ENCODE results near the gene CLECL1. TPM values are rescaled to one million over a fixed set of nuclear protein-coding genes. Genes with fewer than 3 reads are reported as not detected.

Gene CLECL1
- total RNA-seq, 1 donor from 2014 or later = not detected

DNA sequence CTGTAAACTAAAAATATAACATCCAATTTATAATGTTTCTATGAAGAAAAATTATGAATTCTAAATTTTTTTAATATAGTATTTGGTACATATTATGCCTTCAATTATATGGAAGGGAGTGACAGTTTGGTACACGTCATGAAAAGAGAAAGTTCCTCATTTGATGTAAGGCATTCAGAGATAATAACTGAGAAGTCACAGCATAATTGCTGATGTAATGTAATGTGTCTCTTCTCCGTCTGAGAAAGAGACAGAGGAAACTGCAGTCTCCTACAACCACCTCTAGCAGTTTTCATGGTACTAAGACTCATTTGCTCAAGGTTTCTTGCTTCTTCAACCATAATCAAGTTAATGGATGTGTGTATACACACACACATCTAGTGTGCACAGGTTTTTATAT lies 30.1 kb upstream of the CLECL1 start:
- DNase-seq (ENCODE audit: low spot score) = no peak
- H3K9me3 Mint-ChIP-seq (ENCODE audit: low read depth) = no peaks in the 10 kb centered on the region
- no peaks in the 10 kb centered on the region for H3K36me3 Mint-ChIP-seq (ENCODE audit: low read depth)
- H3K27ac Mint-ChIP-seq (ENCODE audit: unreplicated experiment) = no peak overlapping the region
- TF ChIP-seq CTCF (IDR thresholded peaks at IDR 0.05) = no peak
- no peaks in the 10 kb centered on the region for H3K4me1 Mint-ChIP-seq (ENCODE audit: low read depth)
- no peaks in the 10 kb centered on the region for H3K27me3 Mint-ChIP-seq (ENCODE audit: low read depth)
- H3K4me3 Mint-ChIP-seq (ENCODE audit: unreplicated experiment) = no peak overlapping the region

DNA sequence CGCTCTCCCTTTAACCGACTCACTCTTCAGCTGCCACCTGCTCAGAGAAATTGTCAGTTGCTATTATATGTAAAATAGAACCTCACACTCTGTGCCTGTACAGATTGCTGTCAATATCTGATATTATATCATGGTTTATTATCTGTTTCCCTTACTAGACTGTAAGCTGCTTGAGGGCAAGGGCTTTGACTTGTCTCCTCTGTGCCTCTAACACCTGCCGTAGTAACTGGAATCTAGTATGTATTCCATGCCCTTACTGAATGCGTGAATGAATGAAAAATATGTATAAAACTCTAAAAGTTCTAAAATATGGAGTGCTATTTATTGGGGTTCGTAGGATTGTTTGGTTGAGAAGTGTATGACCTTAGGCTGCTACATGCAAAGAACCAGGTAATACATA lies 29.5 kb upstream of the CLECL1 start:
- Mint-ChIP-seq H3K27ac (ENCODE audit: unreplicated experiment) (no peak overlapping the region), H3K36me3 (ENCODE audit: low read depth) (no peaks in the 10 kb centered on the region), H3K9me3 (ENCODE audit: low read depth) (no peaks in the 10 kb centered on the region), H3K27me3 (ENCODE audit: low read depth) (no peaks in the 10 kb centered on the region), H3K4me1 (ENCODE audit: low read depth) (no peaks in the 10 kb centered on the region), H3K4me3 (ENCODE audit: unreplicated experiment) (no peak overlapping the region)
- no peak for DNase-seq (ENCODE audit: low spot score)
- TF ChIP-seq CTCF (IDR thresholded peaks at IDR 0.05) = no peak

GRCh38 chr12:9761419-9761781 lies 28.5 kb upstream of the CLECL1 start:
- H3K27ac Mint-ChIP-seq (ENCODE audit: unreplicated experiment) = no peak overlapping the region
- no peak for TF ChIP-seq CTCF (IDR thresholded peaks at IDR 0.05)
- DNase-seq (ENCODE audit: low spot score) = no peak
- H3K27me3 Mint-ChIP-seq (ENCODE audit: low read depth) = no peaks in the 10 kb centered on the region
- H3K4me3 Mint-ChIP-seq (ENCODE audit: unreplicated experiment) = no peak overlapping the region
- no peaks in the 10 kb centered on the region for H3K36me3 Mint-ChIP-seq (ENCODE audit: low read depth)
- H3K9me3 Mint-ChIP-seq (ENCODE audit: low read depth) = no peaks in the 10 kb centered on the region
- H3K4me1 Mint-ChIP-seq (ENCODE audit: low read depth) = no peaks in the 10 kb centered on the region

DNA sequence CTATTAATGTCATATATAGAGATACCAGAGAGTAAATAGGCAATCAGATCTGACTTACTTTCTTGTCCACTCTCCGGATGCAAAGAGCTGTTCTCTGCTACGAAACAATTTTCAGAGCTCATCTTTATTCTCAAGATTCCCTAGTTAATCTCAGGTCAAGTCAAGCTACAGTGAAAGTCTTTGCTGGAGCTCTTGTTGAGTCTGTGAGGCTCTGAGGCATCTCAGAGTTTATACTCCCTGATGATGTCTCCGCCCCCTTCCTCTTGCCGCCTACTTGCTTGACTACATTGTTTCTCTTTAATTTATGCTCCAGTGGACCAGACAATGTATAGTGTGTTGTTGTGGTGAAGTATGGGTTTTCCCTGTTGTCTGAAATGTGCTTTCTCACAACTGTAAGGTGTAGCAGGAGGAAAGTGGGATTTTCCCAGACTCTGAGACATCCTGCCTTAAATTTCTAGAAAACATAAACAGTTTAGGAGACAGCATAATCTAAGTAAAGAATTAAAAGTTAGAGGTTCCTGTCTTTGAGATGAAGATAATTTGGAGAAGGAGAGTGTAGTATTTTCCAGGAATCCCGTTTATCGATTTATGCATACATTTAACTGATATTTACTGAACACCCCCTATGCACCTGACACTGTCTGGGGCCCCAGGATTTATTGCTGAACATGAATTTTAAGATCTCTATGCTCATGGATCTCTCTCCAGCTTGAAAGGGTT lies 28.0 kb upstream of the CLECL1 start, which contains the start of gene CD69:
CD69 (minus strand) TSS at position 203 of the 720 bp plus-strand sequence; CDS start at position 122, 81 bp downstream.
- TF ChIP-seq CTCF (IDR thresholded peaks at IDR 0.05) = no peak
- Mint-ChIP-seq H3K36me3 (ENCODE audit: low read depth) (no peaks in the 10 kb centered on the region), H3K27me3 (ENCODE audit: low read depth) (no peaks in the 10 kb centered on the region), H3K9me3 (ENCODE audit: low read depth) (no peaks in the 10 kb centered on the region), H3K27ac (ENCODE audit: unreplicated experiment) (no peak within 1 kb of the TSS), H3K4me1 (ENCODE audit: low read depth) (no peaks in the 10 kb centered on the region), H3K4me3 (ENCODE audit: unreplicated experiment) (no peak within 1 kb of the TSS)
- no peak for DNase-seq (ENCODE audit: low spot score)

GRCh38 chr12:9760120-9760519 lies 27.2 kb upstream of the CLECL1 start:
- no peak for DNase-seq (ENCODE audit: low spot score)
- TF ChIP-seq CTCF (IDR thresholded peaks at IDR 0.05) = no peak
- H3K4me3 Mint-ChIP-seq (ENCODE audit: unreplicated experiment) = no peak overlapping the region
- H3K36me3 Mint-ChIP-seq (ENCODE audit: low read depth) = no peaks in the 10 kb centered on the region
- no peaks in the 10 kb centered on the region for H3K9me3 Mint-ChIP-seq (ENCODE audit: low read depth)
- no peaks in the 10 kb centered on the region for H3K27me3 Mint-ChIP-seq (ENCODE audit: low read depth)
- H3K27ac Mint-ChIP-seq (ENCODE audit: unreplicated experiment) = no peak overlapping the region
- H3K4me1 Mint-ChIP-seq (ENCODE audit: low read depth) = no peaks in the 10 kb centered on the region
